ENCODE measurements around the gene KSR1.
"Not testable (repeated sequence)": the region's sequence is repeated elsewhere in the genome, so short reads cannot be mapped to it uniquely, and the experiment has no call there.

KSR1 gene

GRCh38 chr17:27644586-27644985, 188.3 kb downstream of the KSR1 start:
- Histone ChIP-seq H2BK15ac (replicated peaks; ENCODE audit: low read depth) (no peak overlapping the region), H2AK5ac (ENCODE audit: low read length) (no peak overlapping the region), H3K4me2 (ENCODE audit: low read length) (no peak overlapping the region), H4K8ac (ENCODE audit: low read depth, low read length) (no peak overlapping the region), H3K23ac (ENCODE audit: low read length) (no peak overlapping the region), H3K27me3 (ENCODE audit: insufficient read depth, low read length, poor library complexity) (no peaks in the 10 kb centered on the region), H3K36me3 (ENCODE audit: control insufficient read depth, insufficient read depth, low read length) (no peaks in the 10 kb centered on the region), H3K56ac (ENCODE audit: low read length) (no peak overlapping the region), H3K27ac (ENCODE audit: low read depth, low read length) (no peak overlapping the region), H2BK120ac (ENCODE audit: low read depth, low read length) (no peak overlapping the region), H3K79me1 (ENCODE audit: low read length) (no peaks in the 10 kb centered on the region), H3K9ac (ENCODE audit: low read length) (no peak overlapping the region), H3K79me2 (ENCODE audit: control insufficient read depth, insufficient read depth, low read length) (no peaks in the 10 kb centered on the region), H2BK5ac (ENCODE audit: low read length) (no peak overlapping the region), H3K18ac (ENCODE audit: low read length) (no peak overlapping the region), H3K4me3 (ENCODE audit: low read length) (no peak overlapping the region), H3K4me1 (ENCODE audit: control insufficient read depth, low read depth, low read length) (no peaks in the 10 kb centered on the region), H4K5ac (ENCODE audit: low read length) (no peak overlapping the region), H3K4ac (ENCODE audit: low read depth, low read length) (no peak overlapping the region)
- WGBS (ENCODE audit: extremely low coverage, insufficient coverage, low lambda C conversion rate) = no CpG with 5 or more reads among the region's 9 CpGs
- no peak for DNase-seq

- not testable (repeated sequence) for H3K79me1 ChIP-seq (ENCODE audit: low read length); H3K36me3 ChIP-seq (ENCODE audit: control insufficient read depth, insufficient read depth, low read length); H2BK15ac ChIP-seq (replicated peaks; ENCODE audit: low read depth); H2BK120ac ChIP-seq (ENCODE audit: low read depth, low read length); DNase-seq; H3K56ac ChIP-seq (ENCODE audit: low read length); H3K18ac ChIP-seq (ENCODE audit: low read length); H3K4me3 ChIP-seq (ENCODE audit: low read length); H3K23ac ChIP-seq (ENCODE audit: low read length); H3K79me2 ChIP-seq (ENCODE audit: control insufficient read depth, insufficient read depth, low read length); H3K4ac ChIP-seq (ENCODE audit: low read depth, low read length); H3K4me1 ChIP-seq (ENCODE audit: control insufficient read depth, low read depth, low read length); H2AK5ac ChIP-seq (ENCODE audit: low read length); H4K5ac ChIP-seq (ENCODE audit: low read length); H3K4me2 ChIP-seq (ENCODE audit: low read length); H4K8ac ChIP-seq (ENCODE audit: low read depth, low read length); H2BK5ac ChIP-seq (ENCODE audit: low read length); H3K27ac ChIP-seq (ENCODE audit: low read depth, low read length); H3K9ac ChIP-seq (ENCODE audit: low read length); H3K27me3 ChIP-seq (ENCODE audit: insufficient read depth, low read length, poor library complexity)
- no CpG with 5 or more reads among the region's 10 CpGs for WGBS (ENCODE audit: extremely low coverage, insufficient coverage, low lambda C conversion rate)
These were observed 189.4 kb downstream of the KSR1 start for GRCh38 chr17:27645621-27646020.

- H3K4me2 ChIP-seq (ENCODE audit: low read length) = no peak overlapping the region
These were observed 190.0 kb downstream of the KSR1 start for GRCh38 chr17:27646232-27646631.

GRCh38 chr17:27647765-27648164, 191.5 kb downstream of the KSR1 start:
- Histone ChIP-seq H3K79me2 (ENCODE audit: control insufficient read depth, insufficient read depth, low read length) (no peaks in the 10 kb centered on the region), H3K56ac (ENCODE audit: low read length) (no peak overlapping the region), H3K79me1 (ENCODE audit: low read length) (no peaks in the 10 kb centered on the region), H2BK5ac (ENCODE audit: low read length) (no peak overlapping the region), H4K8ac (ENCODE audit: low read depth, low read length) (no peak overlapping the region), H3K36me3 (ENCODE audit: control insufficient read depth, insufficient read depth, low read length) (no peaks in the 10 kb centered on the region), H3K9ac (ENCODE audit: low read length) (no peak overlapping the region), H3K18ac (ENCODE audit: low read length) (no peak overlapping the region), H3K27ac (ENCODE audit: low read depth, low read length) (no peak overlapping the region), H3K4ac (ENCODE audit: low read depth, low read length) (no peak overlapping the region), H4K5ac (ENCODE audit: low read length) (no peak overlapping the region), H3K23ac (ENCODE audit: low read length) (no peak overlapping the region), H2BK15ac (replicated peaks; ENCODE audit: low read depth) (no peak overlapping the region), H3K4me1 (ENCODE audit: control insufficient read depth, low read depth, low read length) (no peaks in the 10 kb centered on the region), H2AK5ac (ENCODE audit: low read length) (no peak overlapping the region), H2BK120ac (ENCODE audit: low read depth, low read length) (no peak overlapping the region), H3K4me3 (ENCODE audit: low read length) (no peak overlapping the region), H3K4me2 (ENCODE audit: low read length) (no peak overlapping the region), H3K27me3 (ENCODE audit: insufficient read depth, low read length, poor library complexity) (no peaks in the 10 kb centered on the region)
- WGBS (ENCODE audit: extremely low coverage, insufficient coverage, low lambda C conversion rate) = no CpG with 5 or more reads among the region's 9 CpGs
- no peak for DNase-seq

More at GRCh38 chr17:27646232-27646631, 190.0 kb downstream of the KSR1 start:
- H3K27me3 ChIP-seq (ENCODE audit: insufficient read depth, low read length, poor library complexity) = no peaks in the 10 kb centered on the region
- DNase-seq = no peak
- H3K4me3 ChIP-seq (ENCODE audit: low read length) = no peak overlapping the region
- H4K5ac ChIP-seq (ENCODE audit: low read length) = no peak overlapping the region
- H3K79me2 ChIP-seq (ENCODE audit: control insufficient read depth, insufficient read depth, low read length) = no peaks in the 10 kb centered on the region
- no peak overlapping the region for H2BK120ac ChIP-seq (ENCODE audit: low read depth, low read length)
- H4K8ac ChIP-seq (ENCODE audit: low read depth, low read length) = no peak overlapping the region
- no peak overlapping the region for H3K56ac ChIP-seq (ENCODE audit: low read length)
- no peak overlapping the region for H2BK5ac ChIP-seq (ENCODE audit: low read length)
- H3K9ac ChIP-seq (ENCODE audit: low read length) = no peak overlapping the region
- H3K79me1 ChIP-seq (ENCODE audit: low read length) = no peaks in the 10 kb centered on the region
- H3K27ac ChIP-seq (ENCODE audit: low read depth, low read length) = no peak overlapping the region
- no peak overlapping the region for H2AK5ac ChIP-seq (ENCODE audit: low read length)
- no peak overlapping the region for H3K23ac ChIP-seq (ENCODE audit: low read length)
- H3K4me1 ChIP-seq (ENCODE audit: control insufficient read depth, low read depth, low read length) = no peaks in the 10 kb centered on the region
- no CpG with 5 or more reads among the region's 13 CpGs for WGBS (ENCODE audit: extremely low coverage, insufficient coverage, low lambda C conversion rate)
- no peak overlapping the region for H3K18ac ChIP-seq (ENCODE audit: low read length)
- no peak overlapping the region for H2BK15ac ChIP-seq (replicated peaks; ENCODE audit: low read depth)
- H3K36me3 ChIP-seq (ENCODE audit: control insufficient read depth, insufficient read depth, low read length) = no peaks in the 10 kb centered on the region
- H3K4ac ChIP-seq (ENCODE audit: low read depth, low read length) = no peak overlapping the region

GRCh38 chr17:27649111-27649571, 192.9 kb downstream of the KSR1 start:
- H3K4me2 ChIP-seq (ENCODE audit: low read length); H2BK120ac ChIP-seq (ENCODE audit: low read depth, low read length); H3K56ac ChIP-seq (ENCODE audit: low read length); H3K79me1 ChIP-seq (ENCODE audit: low read length); DNase-seq; H3K4me1 ChIP-seq (ENCODE audit: control insufficient read depth, low read depth, low read length); H3K9ac ChIP-seq (ENCODE audit: low read length); H3K27ac ChIP-seq (ENCODE audit: low read depth, low read length); H3K27me3 ChIP-seq (ENCODE audit: insufficient read depth, low read length, poor library complexity); H3K18ac ChIP-seq (ENCODE audit: low read length); H3K23ac ChIP-seq (ENCODE audit: low read length); H3K36me3 ChIP-seq (ENCODE audit: control insufficient read depth, insufficient read depth, low read length); H4K8ac ChIP-seq (ENCODE audit: low read depth, low read length); H2BK15ac ChIP-seq (replicated peaks; ENCODE audit: low read depth); H2AK5ac ChIP-seq (ENCODE audit: low read length); H3K79me2 ChIP-seq (ENCODE audit: control insufficient read depth, insufficient read depth, low read length); H3K4ac ChIP-seq (ENCODE audit: low read depth, low read length); H2BK5ac ChIP-seq (ENCODE audit: low read length); H3K4me3 ChIP-seq (ENCODE audit: low read length); H4K5ac ChIP-seq (ENCODE audit: low read length): not testable (repeated sequence)
- no CpG with 5 or more reads among the region's 5 CpGs for WGBS (ENCODE audit: extremely low coverage, insufficient coverage, low lambda C conversion rate)

- H3K27me3 ChIP-seq (ENCODE audit: insufficient read depth, low read length, poor library complexity) = no peaks in the 10 kb centered on the region
- H3K9ac ChIP-seq (ENCODE audit: low read length) = no peak overlapping the region
- no peak overlapping the region for H2BK15ac ChIP-seq (replicated peaks; ENCODE audit: low read depth)
- H2AK5ac ChIP-seq (ENCODE audit: low read length) = no peak overlapping the region
- H2BK5ac ChIP-seq (ENCODE audit: low read length) = no peak overlapping the region
- H3K4me1 ChIP-seq (ENCODE audit: control insufficient read depth, low read depth, low read length) = no peaks in the 10 kb centered on the region
- no peak overlapping the region for H3K4me2 ChIP-seq (ENCODE audit: low read length)
- no peak for DNase-seq
- H2BK120ac ChIP-seq (ENCODE audit: low read depth, low read length) = no peak overlapping the region
- H4K5ac ChIP-seq (ENCODE audit: low read length) = no peak overlapping the region
- H3K36me3 ChIP-seq (ENCODE audit: control insufficient read depth, insufficient read depth, low read length) = no peaks in the 10 kb centered on the region
- no peak overlapping the region for H3K4me3 ChIP-seq (ENCODE audit: low read length)
- H3K56ac ChIP-seq (ENCODE audit: low read length) = no peak overlapping the region
- WGBS (ENCODE audit: extremely low coverage, insufficient coverage, low lambda C conversion rate) = no CpG with 5 or more reads among the region's 16 CpGs
- H3K4ac ChIP-seq (ENCODE audit: low read depth, low read length) = no peak overlapping the region
- no peak overlapping the region for H3K23ac ChIP-seq (ENCODE audit: low read length)
- no peak overlapping the region for H4K8ac ChIP-seq (ENCODE audit: low read depth, low read length)
- H3K18ac ChIP-seq (ENCODE audit: low read length) = no peak overlapping the region
- no peaks in the 10 kb centered on the region for H3K79me1 ChIP-seq (ENCODE audit: low read length)
- no peaks in the 10 kb centered on the region for H3K79me2 ChIP-seq (ENCODE audit: control insufficient read depth, insufficient read depth, low read length)
- H3K27ac ChIP-seq (ENCODE audit: low read depth, low read length) = no peak overlapping the region
These were observed 193.7 kb downstream of the KSR1 start for GRCh38 chr17:27649929-27650328.
